Hematopoietic multipotent progenitor cell (in vitro differentiated cells): ENCODE measurements around the gene TSEN54. TPM values are rescaled to one million over a fixed set of nuclear protein-coding genes. Genes with fewer than 3 reads are reported as not detected.

Experiments used
- DNase-seq, 3 donors: peaks; one replicate each; pipeline ENCODE4 v3.0.0-alpha.2; 2011 to 2015; ENCODE audit warnings: low read depth in 2 of 3, low spot score in 2 of 3
- total RNA-seq: library from RNA; depleted of rRNA; stranded (reverse); fragments of >200 nt; gene quantifications from one replicate; pipeline ENCODE4 v1.2.3, GENCODE V29; 2012

Gene TSEN54
- total RNA-seq, 1 donor, result 30.2 TPM

- no peak for DNase-seq
Observed at GRCh38 chr17:75536366-75536765, 20.0 kb downstream of the TSEN54 start.

- no peak for DNase-seq
Observed at GRCh38 chr17:75539967-75540729, 23.8 kb downstream of the TSEN54 start.

- no peak for DNase-seq
Observed at GRCh38 chr17:75540923-75541503, 24.7 kb downstream of the TSEN54 start.

- DNase-seq, result no peak
Observed at GRCh38 chr17:75542229-75542628, 25.9 kb downstream of the TSEN54 start.

- DNase-seq, result no peak
Observed at GRCh38 chr17:75542728-75543336, 26.5 kb downstream of the TSEN54 start.

- no peak for DNase-seq
Observed at GRCh38 chr17:75544250-75544649, 27.9 kb downstream of the TSEN54 start.

GRCh38 chr17:75546181-75546580 lies 29.9 kb downstream of the TSEN54 start:
- no peak for DNase-seq

- DNase-seq, result no peak
Observed at GRCh38 chr17:75547091-75547490, 30.8 kb downstream of the TSEN54 start.

GRCh38 chr17:75548813-75549212 lies 32.5 kb downstream of the TSEN54 start:
- DNase-seq, result no peak

- DNase-seq, result no peak
Observed at GRCh38 chr17:75549246-75550138, 33.2 kb downstream of the TSEN54 start.

- no peak for DNase-seq
Observed at GRCh38 chr17:75550139-75550465, 33.8 kb downstream of the TSEN54 start.

- no peak for DNase-seq
Observed at GRCh38 chr17:75551266-75551665, 34.9 kb downstream of the TSEN54 start.

GRCh38 chr17:75552425-75553294 lies 36.3 kb downstream of the TSEN54 start:
- no peak for DNase-seq

GRCh38 chr17:75553295-75554110 lies 37.2 kb downstream of the TSEN54 start:
- DNase-seq, result peak in 2 of 3 donors; percentile 33 to 73

- no peak for DNase-seq
Observed at GRCh38 chr17:75555679-75556153, 39.4 kb downstream of the TSEN54 start.

- DNase-seq, result no peak
Observed at GRCh38 chr17:75557075-75557851, 40.9 kb downstream of the TSEN54 start.

- DNase-seq, result no peak
Observed at GRCh38 chr17:75557852-75558665, 41.7 kb downstream of the TSEN54 start.
